ENCODE data around the gene OR51B4.
"Not testable (repeated sequence)": the region's sequence is repeated elsewhere in the genome, so short reads cannot be mapped to it uniquely, and the experiment has no call there.

OR51B4 gene

GRCh38 chr11:5277807-5278382 is 23.9 kb downstream of the OR51B4 start:
- Histone ChIP-seq H3K9me3 (ENCODE audit: low read length) (no peaks in the 10 kb centered on the region), H2AFZ (ENCODE audit: low read depth, low read length) (no peak overlapping the region), H3K27me3 (ENCODE audit: insufficient read depth, low read length) (no peaks in the 10 kb centered on the region), H3K36me3 (ENCODE audit: insufficient read depth, low read length) (no peaks in the 10 kb centered on the region), H3K4me1 (ENCODE audit: insufficient read depth, low read length) (no peaks in the 10 kb centered on the region), H3K4me3 (ENCODE audit: low read length) (no peak overlapping the region)

GRCh38 chr11:5276697-5277096 is 25.0 kb downstream of the OR51B4 start:
- H3K9me3 ChIP-seq (ENCODE audit: low read length) = no peaks in the 10 kb centered on the region
- H2AFZ ChIP-seq (ENCODE audit: low read depth, low read length) = no peak overlapping the region
- no peaks in the 10 kb centered on the region for H3K4me1 ChIP-seq (ENCODE audit: insufficient read depth, low read length)
- no peaks in the 10 kb centered on the region for H3K36me3 ChIP-seq (ENCODE audit: insufficient read depth, low read length)
- no peaks in the 10 kb centered on the region for H3K27me3 ChIP-seq (ENCODE audit: insufficient read depth, low read length)
- no peak overlapping the region for H3K4me3 ChIP-seq (ENCODE audit: low read length)

GRCh38 chr11:5275369-5276110 is 26.2 kb downstream of the OR51B4 start:
- Histone ChIP-seq H3K27me3 (ENCODE audit: insufficient read depth, low read length) (no peaks in the 10 kb centered on the region), H3K4me3 (ENCODE audit: low read length) (no peak overlapping the region), H2AFZ (ENCODE audit: low read depth, low read length) (no peak overlapping the region), H3K9me3 (ENCODE audit: low read length) (no peaks in the 10 kb centered on the region), H3K4me1 (ENCODE audit: insufficient read depth, low read length) (no peaks in the 10 kb centered on the region), H3K36me3 (ENCODE audit: insufficient read depth, low read length) (no peaks in the 10 kb centered on the region)

GRCh38 chr11:5274395-5274794 is 27.4 kb downstream of the OR51B4 start:
- H3K9me3 ChIP-seq (ENCODE audit: low read length) = no peaks in the 10 kb centered on the region

GRCh38 chr11:5272395-5273017 is 29.2 kb downstream of the OR51B4 start:
- Histone ChIP-seq H3K27me3 (ENCODE audit: insufficient read depth, low read length) (no peaks in the 10 kb centered on the region), H3K36me3 (ENCODE audit: insufficient read depth, low read length) (no peaks in the 10 kb centered on the region), H3K9me3 (ENCODE audit: low read length) (no peaks in the 10 kb centered on the region), H3K4me1 (ENCODE audit: insufficient read depth, low read length) (no peaks in the 10 kb centered on the region), H2AFZ (ENCODE audit: low read depth, low read length) (no peak overlapping the region), H3K4me3 (ENCODE audit: low read length) (no peak overlapping the region)

More at GRCh38 chr11:5274395-5274794, 27.4 kb downstream of the OR51B4 start:
- Histone ChIP-seq H3K27me3 (ENCODE audit: insufficient read depth, low read length) (no peaks in the 10 kb centered on the region), H2AFZ (ENCODE audit: low read depth, low read length) (no peak overlapping the region), H3K4me1 (ENCODE audit: insufficient read depth, low read length) (no peaks in the 10 kb centered on the region), H3K4me3 (ENCODE audit: low read length) (no peak overlapping the region), H3K36me3 (ENCODE audit: insufficient read depth, low read length) (no peaks in the 10 kb centered on the region)

- no peaks in the 10 kb centered on the region for H3K9me3 ChIP-seq (ENCODE audit: low read length)
- H3K27me3 ChIP-seq (ENCODE audit: insufficient read depth, low read length) = no peaks in the 10 kb centered on the region
- H2AFZ ChIP-seq (ENCODE audit: low read depth, low read length) = no peak within 1 kb of the TSS
- no peaks in the 10 kb centered on the region for H3K36me3 ChIP-seq (ENCODE audit: insufficient read depth, low read length)
- H3K4me1 ChIP-seq (ENCODE audit: insufficient read depth, low read length) = no peaks in the 10 kb centered on the region
- no peak within 1 kb of the TSS for H3K4me3 ChIP-seq (ENCODE audit: low read length)
Observed at GRCh38 chr11:5269715-5270147, 32.0 kb downstream of the OR51B4 start, which contains the start of gene HBE1. Gene HBE1 (minus strand): TSS chr11:5269945. CDS start chr11:5269890, 55 bp downstream.

GRCh38 chr11:5267033-5267563 is 34.6 kb downstream of the OR51B4 start:
- Histone ChIP-seq H2AFZ (ENCODE audit: low read depth, low read length) (no peak overlapping the region), H3K4me1 (ENCODE audit: insufficient read depth, low read length) (no peaks in the 10 kb centered on the region), H3K27me3 (ENCODE audit: insufficient read depth, low read length) (no peaks in the 10 kb centered on the region), H3K4me3 (ENCODE audit: low read length) (no peak overlapping the region), H3K36me3 (ENCODE audit: insufficient read depth, low read length) (no peaks in the 10 kb centered on the region), H3K9me3 (ENCODE audit: low read length) (no peaks in the 10 kb centered on the region)

GRCh38 chr11:5266609-5267008 is 35.1 kb downstream of the OR51B4 start:
- Histone ChIP-seq H3K9me3 (ENCODE audit: low read length) (no peaks in the 10 kb centered on the region), H3K27me3 (ENCODE audit: insufficient read depth, low read length) (no peaks in the 10 kb centered on the region), H3K4me1 (ENCODE audit: insufficient read depth, low read length) (no peaks in the 10 kb centered on the region), H2AFZ (ENCODE audit: low read depth, low read length) (no peak overlapping the region), H3K4me3 (ENCODE audit: low read length) (no peak overlapping the region), H3K36me3 (ENCODE audit: insufficient read depth, low read length) (no peaks in the 10 kb centered on the region)

- H3K4me1 ChIP-seq (ENCODE audit: insufficient read depth, low read length) = no peaks in the 10 kb centered on the region
- no peaks in the 10 kb centered on the region for H3K27me3 ChIP-seq (ENCODE audit: insufficient read depth, low read length)
- no peak overlapping the region for H3K4me3 ChIP-seq (ENCODE audit: low read length)
- H2AFZ ChIP-seq (ENCODE audit: low read depth, low read length) = no peak overlapping the region
- H3K36me3 ChIP-seq (ENCODE audit: insufficient read depth, low read length) = no peaks in the 10 kb centered on the region
- no peaks in the 10 kb centered on the region for H3K9me3 ChIP-seq (ENCODE audit: low read length)
Observed at GRCh38 chr11:5265832-5266231, 35.9 kb downstream of the OR51B4 start.

- Histone ChIP-seq H3K27me3 (ENCODE audit: insufficient read depth, low read length) (no peaks in the 10 kb centered on the region), H3K4me1 (ENCODE audit: insufficient read depth, low read length) (no peaks in the 10 kb centered on the region), H3K36me3 (ENCODE audit: insufficient read depth, low read length) (no peaks in the 10 kb centered on the region), H3K9me3 (ENCODE audit: low read length) (no peaks in the 10 kb centered on the region), H2AFZ (ENCODE audit: low read depth, low read length) (no peak overlapping the region), H3K4me3 (ENCODE audit: low read length) (no peak overlapping the region)
Observed at GRCh38 chr11:5258543-5259262, 43.0 kb downstream of the OR51B4 start.

- H3K9me3 ChIP-seq (ENCODE audit: low read length) = no peaks in the 10 kb centered on the region
- no peaks in the 10 kb centered on the region for H3K4me1 ChIP-seq (ENCODE audit: insufficient read depth, low read length)
- H3K27me3 ChIP-seq (ENCODE audit: insufficient read depth, low read length) = no peaks in the 10 kb centered on the region
- no peak overlapping the region for H2AFZ ChIP-seq (ENCODE audit: low read depth, low read length)
- H3K36me3 ChIP-seq (ENCODE audit: insufficient read depth, low read length) = no peaks in the 10 kb centered on the region
- H3K4me3 ChIP-seq (ENCODE audit: low read length) = no peak overlapping the region
Observed at GRCh38 chr11:5257296-5257695, 44.5 kb downstream of the OR51B4 start.

GRCh38 chr11:5254646-5255413 is 46.9 kb downstream of the OR51B4 start, which contains the start of gene HBG2:
Gene HBG2 (minus strand): TSS chr11:5254781. CDS start chr11:5254728, 53 bp downstream.
- not testable (repeated sequence) for H3K9me3 ChIP-seq (ENCODE audit: low read length); H2AFZ ChIP-seq (ENCODE audit: low read depth, low read length); H3K4me1 ChIP-seq (ENCODE audit: insufficient read depth, low read length); H3K36me3 ChIP-seq (ENCODE audit: insufficient read depth, low read length); H3K27me3 ChIP-seq (ENCODE audit: insufficient read depth, low read length); H3K4me3 ChIP-seq (ENCODE audit: low read length)
